ENCODE measurements around the gene TTC27.

GRCh38 chr2:32739664-32740063, 111.8 kb downstream of the TTC27 start:
- TF ChIP-seq CTCF (IDR thresholded peaks at IDR 0.05 in 4 of 5, conservative IDR thresholded peaks at IDR 0.05 in 1 of 5) = no peak
- TF ChIP-seq POLR2A (IDR thresholded peaks at IDR 0.05) = no peak

Measured in gastrocnemius medialis (tissue), 4 donors.